DND-41 (cell line): Measurements from ENCODE around the gene CIB2.

ENCODE experiments used
- CTCF ChIP-seq: IDR thresholded peaks from 2 replicates; pipeline ENCODE4 v1.5.1; 2012; ENCODE audit warnings: borderline replicate concordance, low read length, moderate library complexity, mild to moderate bottlenecking; ENCODE audit not compliant: poor library complexity, severe bottlenecking; ENCODE audit errors: extremely low read depth
- EZH2 ChIP-seq: IDR thresholded peaks from 3 replicates; pipeline ENCODE4 v1.6.1; 2012; ENCODE audit warnings: borderline replicate concordance, low read depth, mild to moderate bottlenecking, moderate library complexity, low read length, inconsistent platforms; ENCODE audit not compliant: severe bottlenecking

- no peak for TF ChIP-seq CTCF
- TF ChIP-seq EZH2, result no peak
Measured at GRCh38 chr15:78174401-78174800, 43.2 kb upstream of the CIB2 start.
